ENCODE data around the gene INS.

The INS gene

GRCh38 chr11:2164861-2165555, 4.0 kb upstream of the INS start:
- DNase-seq (ENCODE audit: low read depth) = no peak

- DNase-seq (ENCODE audit: low read depth) = no peak
Observed at GRCh38 chr11:2164081-2164480, 3.1 kb upstream of the INS start.

- no peak for DNase-seq (ENCODE audit: low read depth)
Observed at GRCh38 chr11:2163428-2163978, 2.5 kb upstream of the INS start.

- no peak for DNase-seq (ENCODE audit: low read depth)
Observed at GRCh38 chr11:2159536-2160413, 1.2 kb downstream of the INS start.

GRCh38 chr11:2158966-2159365, 2.0 kb downstream of the INS start:
- DNase-seq (ENCODE audit: low read depth) = no peak

- DNase-seq (ENCODE audit: low read depth) = no peak
Observed at GRCh38 chr11:2158296-2158737, 2.7 kb downstream of the INS start.

- no peak for DNase-seq (ENCODE audit: low read depth)
Observed at GRCh38 chr11:2157294-2158040, 3.5 kb downstream of the INS start.

GRCh38 chr11:2156416-2157182, 4.4 kb downstream of the INS start:
- peak; percentile 30 for DNase-seq (ENCODE audit: low read depth)

GRCh38 chr11:2155511-2155910, 5.5 kb downstream of the INS start:
- DNase-seq (ENCODE audit: low read depth) = no peak

GRCh38 chr11:2154889-2155288, 6.1 kb downstream of the INS start:
- no peak for DNase-seq (ENCODE audit: low read depth)

- no peak for DNase-seq (ENCODE audit: low read depth)
Observed at GRCh38 chr11:2154195-2154585, 6.8 kb downstream of the INS start.

- no peak for DNase-seq (ENCODE audit: low read depth)
Observed at GRCh38 chr11:2153581-2154194, 7.3 kb downstream of the INS start.

- peak; percentile 50 for DNase-seq (ENCODE audit: low read depth)
Observed at GRCh38 chr11:2151500-2152257, 9.3 kb downstream of the INS start.

GRCh38 chr11:2149864-2150847, 10.9 kb downstream of the INS start:
- peak; percentile 65 for DNase-seq (ENCODE audit: low read depth)

- DNase-seq (ENCODE audit: low read depth) = no peak
Observed at GRCh38 chr11:2149460-2149859, 11.5 kb downstream of the INS start.

GRCh38 chr11:2148595-2148994, 12.4 kb downstream of the INS start:
- DNase-seq (ENCODE audit: low read depth) = no peak

- no peak for DNase-seq (ENCODE audit: low read depth)
Observed at GRCh38 chr11:2147391-2147790, 13.6 kb downstream of the INS start.

- no peak for DNase-seq (ENCODE audit: low read depth)
Observed at GRCh38 chr11:2146051-2146450, 15.0 kb downstream of the INS start.

Measured in amniotic epithelial cell (primary cell).